Measurements from ENCODE around the gene CCND3. TPM values are rescaled to one million over a fixed set of nuclear protein-coding genes. Genes with fewer than 3 reads are reported as not detected.

Gene CCND3
- total and polyA plus RNA-seq, 2 of the 13 experiments (the other 11 are each of a cell fraction or from before 2014, with no cell fraction given): 4.3 to 7.2 TPM

DNA sequence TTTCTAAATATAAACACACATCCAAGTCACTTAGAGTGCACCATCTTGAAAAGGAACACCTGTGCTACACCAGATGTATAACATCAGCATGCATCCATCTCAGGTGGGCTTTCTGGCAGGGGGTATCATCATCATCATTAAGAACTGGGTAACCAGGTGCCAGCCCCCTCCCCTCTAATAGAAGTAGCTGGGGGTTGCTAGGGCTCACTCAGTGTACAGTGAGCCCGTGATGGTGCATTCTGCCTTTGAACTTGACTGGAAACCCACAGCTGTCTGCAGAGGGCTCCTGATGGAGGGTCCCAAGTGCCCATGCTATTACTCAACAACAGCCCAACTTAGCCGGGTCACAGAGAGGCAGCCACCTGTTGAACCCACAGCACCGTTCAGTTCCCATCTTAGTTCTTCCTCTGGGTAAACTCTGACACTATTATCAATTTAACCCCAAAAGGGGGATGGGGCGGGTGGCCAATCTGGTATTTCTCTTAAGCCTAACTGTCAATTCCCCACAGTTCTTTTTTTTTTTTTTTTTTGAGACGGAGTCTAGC lies 32.7 kb upstream of the CCND3 start (continued):
- TF ChIP-seq, protein P1, sequence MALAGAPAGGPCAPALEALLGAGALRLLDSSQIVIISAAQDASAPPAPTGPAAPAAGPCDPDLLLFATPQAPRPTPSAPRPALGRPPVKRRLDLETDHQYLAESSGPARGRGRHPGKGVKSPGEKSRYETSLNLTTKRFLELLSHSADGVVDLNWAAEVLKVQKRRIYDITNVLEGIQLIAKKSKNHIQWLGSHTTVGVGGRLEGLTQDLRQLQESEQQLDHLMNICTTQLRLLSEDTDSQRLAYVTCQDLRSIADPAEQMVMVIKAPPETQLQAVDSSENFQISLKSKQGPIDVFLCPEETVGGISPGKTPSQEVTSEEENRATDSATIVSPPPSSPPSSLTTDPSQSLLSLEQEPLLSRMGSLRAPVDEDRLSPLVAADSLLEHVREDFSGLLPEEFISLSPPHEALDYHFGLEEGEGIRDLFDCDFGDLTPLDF (CRISPR knock-in tag; IDR thresholded peaks at IDR 0.05): no peak
- TF ChIP-seq, protein P2, sequence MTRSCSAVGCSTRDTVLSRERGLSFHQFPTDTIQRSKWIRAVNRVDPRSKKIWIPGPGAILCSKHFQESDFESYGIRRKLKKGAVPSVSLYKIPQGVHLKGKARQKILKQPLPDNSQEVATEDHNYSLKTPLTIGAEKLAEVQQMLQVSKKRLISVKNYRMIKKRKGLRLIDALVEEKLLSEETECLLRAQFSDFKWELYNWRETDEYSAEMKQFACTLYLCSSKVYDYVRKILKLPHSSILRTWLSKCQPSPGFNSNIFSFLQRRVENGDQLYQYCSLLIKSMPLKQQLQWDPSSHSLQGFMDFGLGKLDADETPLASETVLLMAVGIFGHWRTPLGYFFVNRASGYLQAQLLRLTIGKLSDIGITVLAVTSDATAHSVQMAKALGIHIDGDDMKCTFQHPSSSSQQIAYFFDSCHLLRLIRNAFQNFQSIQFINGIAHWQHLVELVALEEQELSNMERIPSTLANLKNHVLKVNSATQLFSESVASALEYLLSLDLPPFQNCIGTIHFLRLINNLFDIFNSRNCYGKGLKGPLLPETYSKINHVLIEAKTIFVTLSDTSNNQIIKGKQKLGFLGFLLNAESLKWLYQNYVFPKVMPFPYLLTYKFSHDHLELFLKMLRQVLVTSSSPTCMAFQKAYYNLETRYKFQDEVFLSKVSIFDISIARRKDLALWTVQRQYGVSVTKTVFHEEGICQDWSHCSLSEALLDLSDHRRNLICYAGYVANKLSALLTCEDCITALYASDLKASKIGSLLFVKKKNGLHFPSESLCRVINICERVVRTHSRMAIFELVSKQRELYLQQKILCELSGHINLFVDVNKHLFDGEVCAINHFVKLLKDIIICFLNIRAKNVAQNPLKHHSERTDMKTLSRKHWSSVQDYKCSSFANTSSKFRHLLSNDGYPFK (CRISPR knock-in tag; IDR thresholded peaks at IDR 0.05; ENCODE audit: borderline replicate concordance): no peak
- TF ChIP-seq ZSCAN12 (CRISPR knock-in tag; IDR thresholded peaks at IDR 0.05) (no peak), ZNF567 (CRISPR knock-in tag; IDR thresholded peaks at IDR 0.05; ENCODE audit: borderline replicate concordance) (no peak), KDM5B (CRISPR knock-in tag; IDR thresholded peaks at IDR 0.05; ENCODE audit: borderline replicate concordance) (no peak)
- TF ChIP-seq, protein P3, sequence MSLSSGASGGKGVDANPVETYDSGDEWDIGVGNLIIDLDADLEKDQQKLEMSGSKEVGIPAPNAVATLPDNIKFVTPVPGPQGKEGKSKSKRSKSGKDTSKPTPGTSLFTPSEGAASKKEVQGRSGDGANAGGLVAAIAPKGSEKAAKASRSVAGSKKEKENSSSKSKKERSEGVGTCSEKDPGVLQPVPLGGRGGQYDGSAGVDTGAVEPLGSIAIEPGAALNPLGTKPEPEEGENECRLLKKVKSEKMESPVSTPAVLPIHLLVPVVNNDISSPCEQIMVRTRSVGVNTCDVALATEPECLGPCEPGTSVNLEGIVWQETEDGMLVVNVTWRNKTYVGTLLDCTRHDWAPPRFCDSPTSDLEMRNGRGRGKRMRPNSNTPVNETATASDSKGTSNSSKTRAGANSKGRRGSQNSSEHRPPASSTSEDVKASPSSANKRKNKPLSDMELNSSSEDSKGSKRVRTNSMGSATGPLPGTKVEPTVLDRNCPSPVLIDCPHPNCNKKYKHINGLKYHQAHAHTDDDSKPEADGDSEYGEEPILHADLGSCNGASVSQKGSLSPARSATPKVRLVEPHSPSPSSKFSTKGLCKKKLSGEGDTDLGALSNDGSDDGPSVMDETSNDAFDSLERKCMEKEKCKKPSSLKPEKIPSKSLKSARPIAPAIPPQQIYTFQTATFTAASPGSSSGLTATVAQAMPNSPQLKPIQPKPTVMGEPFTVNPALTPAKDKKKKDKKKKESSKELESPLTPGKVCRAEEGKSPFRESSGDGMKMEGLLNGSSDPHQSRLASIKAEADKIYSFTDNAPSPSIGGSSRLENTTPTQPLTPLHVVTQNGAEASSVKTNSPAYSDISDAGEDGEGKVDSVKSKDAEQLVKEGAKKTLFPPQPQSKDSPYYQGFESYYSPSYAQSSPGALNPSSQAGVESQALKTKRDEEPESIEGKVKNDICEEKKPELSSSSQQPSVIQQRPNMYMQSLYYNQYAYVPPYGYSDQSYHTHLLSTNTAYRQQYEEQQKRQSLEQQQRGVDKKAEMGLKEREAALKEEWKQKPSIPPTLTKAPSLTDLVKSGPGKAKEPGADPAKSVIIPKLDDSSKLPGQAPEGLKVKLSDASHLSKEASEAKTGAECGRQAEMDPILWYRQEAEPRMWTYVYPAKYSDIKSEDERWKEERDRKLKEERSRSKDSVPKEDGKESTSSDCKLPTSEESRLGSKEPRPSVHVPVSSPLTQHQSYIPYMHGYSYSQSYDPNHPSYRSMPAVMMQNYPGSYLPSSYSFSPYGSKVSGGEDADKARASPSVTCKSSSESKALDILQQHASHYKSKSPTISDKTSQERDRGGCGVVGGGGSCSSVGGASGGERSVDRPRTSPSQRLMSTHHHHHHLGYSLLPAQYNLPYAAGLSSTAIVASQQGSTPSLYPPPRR (CRISPR knock-in tag; IDR thresholded peaks at IDR 0.05; ENCODE audit: borderline replicate concordance): no peak
